ENCODE results near the gene BAIAP2.

BAIAP2 gene

GRCh38 chr17:81163051-81163695 is 128.2 kb downstream of the BAIAP2 start:
- no peak for TF ChIP-seq ZFX (IDR thresholded peaks at IDR 0.05)
- TF ChIP-seq, protein P1, sequence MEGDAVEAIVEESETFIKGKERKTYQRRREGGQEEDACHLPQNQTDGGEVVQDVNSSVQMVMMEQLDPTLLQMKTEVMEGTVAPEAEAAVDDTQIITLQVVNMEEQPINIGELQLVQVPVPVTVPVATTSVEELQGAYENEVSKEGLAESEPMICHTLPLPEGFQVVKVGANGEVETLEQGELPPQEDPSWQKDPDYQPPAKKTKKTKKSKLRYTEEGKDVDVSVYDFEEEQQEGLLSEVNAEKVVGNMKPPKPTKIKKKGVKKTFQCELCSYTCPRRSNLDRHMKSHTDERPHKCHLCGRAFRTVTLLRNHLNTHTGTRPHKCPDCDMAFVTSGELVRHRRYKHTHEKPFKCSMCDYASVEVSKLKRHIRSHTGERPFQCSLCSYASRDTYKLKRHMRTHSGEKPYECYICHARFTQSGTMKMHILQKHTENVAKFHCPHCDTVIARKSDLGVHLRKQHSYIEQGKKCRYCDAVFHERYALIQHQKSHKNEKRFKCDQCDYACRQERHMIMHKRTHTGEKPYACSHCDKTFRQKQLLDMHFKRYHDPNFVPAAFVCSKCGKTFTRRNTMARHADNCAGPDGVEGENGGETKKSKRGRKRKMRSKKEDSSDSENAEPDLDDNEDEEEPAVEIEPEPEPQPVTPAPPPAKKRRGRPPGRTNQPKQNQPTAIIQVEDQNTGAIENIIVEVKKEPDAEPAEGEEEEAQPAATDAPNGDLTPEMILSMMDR (conservative IDR thresholded peaks at IDR 0.05): no peak
- H3K27ac ChIP-seq: no peak overlapping the region

DNA sequence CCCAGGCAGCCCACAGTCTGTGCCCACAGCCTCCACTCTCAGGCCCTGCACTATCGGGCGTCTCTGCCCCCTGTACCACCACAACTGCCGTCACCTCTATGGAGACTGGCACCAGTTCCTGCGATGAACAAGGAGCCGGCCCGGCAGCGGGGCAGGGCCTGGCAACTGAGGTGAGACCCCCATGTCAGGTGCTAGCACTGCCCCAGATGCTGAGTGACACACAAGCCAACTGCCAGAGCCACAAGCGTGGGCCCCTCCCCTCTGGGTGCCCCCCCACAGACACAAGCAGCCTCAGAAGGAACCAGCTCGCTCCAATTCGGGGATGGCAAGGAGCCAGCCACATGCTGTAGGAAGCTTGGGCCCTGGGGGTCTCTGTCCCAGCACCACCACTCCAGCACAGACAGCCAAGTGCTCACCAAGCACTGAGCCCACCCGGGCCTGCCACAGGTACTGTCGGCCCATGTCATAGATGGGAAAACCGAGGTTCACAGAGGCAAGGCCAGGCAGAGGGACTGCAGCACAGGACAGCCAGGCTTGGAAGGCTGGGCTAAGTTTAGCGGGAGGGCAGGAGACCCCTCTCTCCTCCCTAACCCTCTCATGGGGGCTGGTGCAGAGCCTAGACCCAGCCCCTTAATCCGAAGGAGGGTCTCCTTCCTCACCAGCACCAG is 128.9 kb downstream of the BAIAP2 start:
- no peak overlapping the region for H3K27ac ChIP-seq
- no peak for TF ChIP-seq ZFX (IDR thresholded peaks at IDR 0.05)
- TF ChIP-seq, protein P1 (conservative IDR thresholded peaks at IDR 0.05): no peak

DNA sequence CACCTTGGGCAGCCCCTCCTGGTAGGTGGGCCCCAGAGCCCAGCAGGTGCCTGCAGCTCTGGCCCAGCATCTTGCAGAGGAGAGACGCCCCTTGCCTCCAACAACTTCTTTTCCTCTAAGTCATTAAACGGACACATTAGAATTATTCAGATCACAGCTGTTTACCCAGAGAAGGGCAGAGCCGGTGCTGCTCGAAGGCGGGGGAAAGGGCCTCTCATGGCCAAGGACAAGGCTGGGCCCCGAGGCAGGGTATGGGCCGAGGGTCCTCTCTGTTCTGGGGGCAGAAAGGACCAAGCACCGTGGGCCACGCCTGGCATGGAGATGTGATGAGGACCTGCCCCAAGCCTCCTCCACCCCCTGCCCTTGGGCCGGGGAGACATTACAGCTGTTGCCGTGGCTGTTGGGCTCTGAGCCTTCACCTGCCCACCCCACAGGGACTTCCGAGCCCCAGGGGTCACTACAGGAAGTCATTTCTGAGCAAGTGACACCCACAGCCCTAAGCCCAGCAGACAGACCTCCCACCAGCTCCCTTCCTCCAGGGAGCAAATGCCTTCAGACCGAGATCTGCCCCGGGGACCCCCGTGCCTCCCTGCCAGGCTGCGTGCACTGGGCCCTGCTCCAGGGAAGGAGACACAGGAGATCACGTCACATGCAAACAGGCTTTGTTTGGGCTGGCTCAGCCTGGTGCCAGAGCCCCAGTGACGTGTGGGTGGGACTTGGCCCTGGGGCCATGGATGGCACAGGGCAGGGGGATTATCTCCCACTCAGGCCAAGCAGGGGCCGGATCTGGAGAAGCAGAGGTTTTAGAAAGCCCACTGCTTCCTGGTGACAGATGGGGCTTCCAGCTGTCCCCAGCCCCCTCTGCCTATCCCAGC is 129.7 kb downstream of the BAIAP2 start:
- TF ChIP-seq, protein P1 (conservative IDR thresholded peaks at IDR 0.05): no peak
- no peak for TF ChIP-seq ZFX (IDR thresholded peaks at IDR 0.05)
- H3K27ac ChIP-seq: no peak overlapping the region

DNA sequence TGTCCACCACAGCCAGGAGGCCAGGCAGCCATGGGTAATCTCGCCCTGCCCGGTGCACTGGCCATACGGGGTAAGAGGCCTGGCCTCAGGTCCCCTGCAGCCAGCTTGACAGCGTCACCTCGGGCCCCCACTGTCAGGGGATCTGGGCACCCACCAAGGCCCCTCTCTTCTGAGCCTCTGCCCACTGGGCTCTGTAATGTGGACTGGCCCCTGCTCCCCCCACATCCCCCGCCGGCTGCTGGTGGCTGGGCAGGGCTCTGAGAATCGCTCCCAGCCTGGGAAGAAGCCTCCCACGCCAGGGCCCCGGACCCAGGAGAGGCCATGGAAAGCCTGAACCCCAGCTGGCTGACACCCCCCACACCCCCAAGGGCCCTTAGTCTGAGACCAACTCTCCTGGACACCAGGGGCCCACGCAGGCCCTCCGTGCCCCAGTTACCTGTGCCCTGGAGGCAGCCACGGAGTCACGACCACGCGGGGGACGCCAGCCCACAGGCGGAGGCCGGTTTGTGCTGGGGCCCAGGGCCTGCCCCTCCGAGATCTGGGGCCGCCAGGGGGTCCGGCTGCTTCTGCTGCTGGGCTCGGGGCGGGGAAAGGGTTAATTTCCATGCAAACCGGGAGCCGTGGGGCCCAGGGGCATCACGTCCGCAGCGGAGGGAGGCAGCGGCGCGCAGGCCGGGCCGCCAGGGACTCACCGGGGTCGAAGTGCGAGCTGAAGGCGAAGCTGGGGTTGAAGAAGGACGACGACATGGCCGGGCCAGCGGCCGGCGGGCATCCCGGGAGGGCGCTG is 130.5 kb downstream of the BAIAP2 start, which contains the start of gene PVALEF:
Gene PVALEF, plus strand, starts transcription at position 262 of the 787 bp plus-strand sequence. CDS start 15,720 bp downstream, outside the sequence.
- H3K27ac ChIP-seq: no peak within 1 kb of the TSS
- no peak for TF ChIP-seq ZFX (IDR thresholded peaks at IDR 0.05)
- TF ChIP-seq, protein P1 (conservative IDR thresholded peaks at IDR 0.05): no peak

DNA sequence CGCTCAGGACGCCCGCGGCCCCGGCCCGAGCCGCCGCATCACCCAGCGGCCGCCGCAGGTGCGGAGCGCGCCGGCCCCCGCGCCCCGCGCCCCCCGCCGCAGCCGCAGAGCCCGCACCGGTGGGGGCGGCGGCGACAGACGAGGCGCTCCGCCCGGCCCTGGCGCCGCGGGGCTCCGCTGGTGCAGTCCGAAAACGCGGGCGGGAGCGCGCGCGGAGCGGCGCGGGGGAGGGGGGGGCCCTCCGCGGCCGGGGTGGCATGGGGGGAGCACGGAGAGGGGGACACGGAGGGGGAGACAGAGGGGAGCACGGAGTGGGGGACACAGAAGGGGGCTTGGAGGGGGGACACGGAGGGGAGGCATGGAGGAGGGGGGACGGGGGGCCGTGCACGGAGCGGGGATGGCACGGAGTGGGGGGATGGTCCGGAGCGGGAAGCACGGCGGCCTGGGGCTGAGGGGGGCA is 131.1 kb downstream of the BAIAP2 start, which contains the start of gene AATK:
Gene AATK, minus strand, starts transcription at position 189 of the 460 bp plus-strand sequence. CDS start 229 bp downstream, outside the sequence.
- TF ChIP-seq, protein P1 (conservative IDR thresholded peaks at IDR 0.05): no peak
- TF ChIP-seq ZFX (IDR thresholded peaks at IDR 0.05): no peak
- no peak within 1 kb of the TSS for H3K27ac ChIP-seq

All from C4-2B (cell line).